ENCODE measurements around the gene ZNF660.
"Not testable (repeated sequence)": the region's sequence is repeated elsewhere in the genome, so short reads cannot be mapped to it uniquely, and the experiment has no call there.

Gene ZNF660

DNA sequence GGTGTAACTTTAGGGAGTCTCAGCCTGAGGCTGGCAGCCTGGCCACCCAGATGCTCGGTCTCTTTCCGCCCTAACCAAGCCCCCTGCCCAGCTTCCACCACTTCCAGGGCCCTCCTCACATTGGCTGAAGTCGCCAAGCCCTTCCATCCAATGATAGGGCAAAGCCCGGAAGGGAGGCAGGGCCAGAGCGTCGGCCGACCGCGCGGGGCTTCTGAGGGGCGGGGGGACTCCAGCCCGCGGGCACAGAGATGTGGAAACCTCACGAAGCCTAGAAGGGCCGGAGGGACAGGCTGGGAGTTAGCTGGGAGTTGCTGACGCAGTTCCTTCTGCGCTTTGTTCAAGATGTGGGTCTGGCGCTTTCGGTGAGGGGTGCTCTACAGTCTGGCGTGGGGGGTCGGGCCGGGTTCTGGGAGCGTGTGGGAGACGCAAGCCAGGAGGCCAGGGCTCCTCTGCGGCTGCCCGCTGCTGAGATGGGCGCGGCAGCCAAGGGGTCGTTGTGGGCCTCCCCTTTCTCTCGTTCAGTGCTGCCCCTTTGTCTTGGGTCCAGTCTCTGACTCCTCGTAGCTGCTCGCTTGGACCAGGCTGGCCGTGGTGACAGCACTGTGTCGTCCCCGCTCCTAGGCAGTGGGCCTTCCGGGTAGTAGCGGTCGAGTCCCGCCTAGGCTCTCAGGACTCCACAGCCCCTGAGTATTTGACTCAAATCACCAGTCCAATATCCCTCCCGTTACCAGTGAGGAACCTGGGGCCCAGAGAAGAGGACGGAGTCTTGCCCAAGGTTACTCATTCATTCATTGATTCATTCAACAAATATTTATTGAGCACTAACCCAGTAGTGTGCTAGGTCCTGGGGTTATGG lies at the start of gene ZNF660:
ZNF660 (plus strand) TSS at position 319 of the 856 bp plus-strand sequence. CDS start 9,230 bp downstream, outside the sequence.
- H3K27ac ChIP-seq (ENCODE audit: low read length) = no peak within 1 kb of the TSS
- no peaks in the 10 kb centered on the region for H3K9me3 ChIP-seq (replicated peaks; ENCODE audit: insufficient read depth, low read length)
- peak within 1 kb of the TSS; percentile 29; the same call in 1 of the 2 replicates for H3K4me3 ChIP-seq (ENCODE audit: low read length)
- TF ChIP-seq EZH2phosphoT487 (IDR thresholded peaks at IDR 0.05; ENCODE audit: low read length) (no peak), EZH2 (optimal IDR thresholded peaks at IDR 0.05; ENCODE audit: low read depth, low read length) (no peak)
- TF ChIP-seq, protein P1, sequence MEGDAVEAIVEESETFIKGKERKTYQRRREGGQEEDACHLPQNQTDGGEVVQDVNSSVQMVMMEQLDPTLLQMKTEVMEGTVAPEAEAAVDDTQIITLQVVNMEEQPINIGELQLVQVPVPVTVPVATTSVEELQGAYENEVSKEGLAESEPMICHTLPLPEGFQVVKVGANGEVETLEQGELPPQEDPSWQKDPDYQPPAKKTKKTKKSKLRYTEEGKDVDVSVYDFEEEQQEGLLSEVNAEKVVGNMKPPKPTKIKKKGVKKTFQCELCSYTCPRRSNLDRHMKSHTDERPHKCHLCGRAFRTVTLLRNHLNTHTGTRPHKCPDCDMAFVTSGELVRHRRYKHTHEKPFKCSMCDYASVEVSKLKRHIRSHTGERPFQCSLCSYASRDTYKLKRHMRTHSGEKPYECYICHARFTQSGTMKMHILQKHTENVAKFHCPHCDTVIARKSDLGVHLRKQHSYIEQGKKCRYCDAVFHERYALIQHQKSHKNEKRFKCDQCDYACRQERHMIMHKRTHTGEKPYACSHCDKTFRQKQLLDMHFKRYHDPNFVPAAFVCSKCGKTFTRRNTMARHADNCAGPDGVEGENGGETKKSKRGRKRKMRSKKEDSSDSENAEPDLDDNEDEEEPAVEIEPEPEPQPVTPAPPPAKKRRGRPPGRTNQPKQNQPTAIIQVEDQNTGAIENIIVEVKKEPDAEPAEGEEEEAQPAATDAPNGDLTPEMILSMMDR (IDR thresholded peaks at IDR 0.05; ENCODE audit: low read length) = no peak
- no peaks in the 10 kb centered on the region for H3K9me2 ChIP-seq (replicated peaks; ENCODE audit: insufficient read depth, low read length)
- H3K79me2 ChIP-seq (ENCODE audit: low read length) = no peaks in the 10 kb centered on the region
- H2AFZ ChIP-seq (ENCODE audit: low read length) = peak within 1 kb of the TSS; percentile 51
- H3K4me1 ChIP-seq (ENCODE audit: low read length) = no peaks in the 10 kb centered on the region
- no peaks in the 10 kb centered on the region for H4K20me1 ChIP-seq (ENCODE audit: insufficient read depth, low read length)
- H3K4me2 ChIP-seq (ENCODE audit: low read depth, low read length) = peak within 1 kb of the TSS; percentile 39
- no peaks in the 10 kb centered on the region for H3K27me3 ChIP-seq (replicated peaks; ENCODE audit: insufficient read depth, low read length)
- no peaks in the 10 kb centered on the region for H3F3A ChIP-seq (ENCODE audit: insufficient read depth, low read length)
- no peaks in the 10 kb centered on the region for H3K36me3 ChIP-seq (replicated peaks; ENCODE audit: insufficient read depth, low read length)
- H3K9ac ChIP-seq (ENCODE audit: low read length) = no peak within 1 kb of the TSS
- DNase-seq = no peak

GRCh38 chr3:44535364-44535763 lies 49.4 kb upstream of the ZNF660 start:
- Histone ChIP-seq H3F3A (ENCODE audit: insufficient read depth, low read length) (no peaks in the 10 kb centered on the region), H3K79me2 (ENCODE audit: low read length) (no peaks in the 10 kb centered on the region), H3K4me3 (ENCODE audit: low read length) (no peak overlapping the region), H3K27ac (ENCODE audit: low read length) (no peak overlapping the region), H3K9me2 (replicated peaks; ENCODE audit: insufficient read depth, low read length) (no peaks in the 10 kb centered on the region), H4K20me1 (ENCODE audit: insufficient read depth, low read length) (no peaks in the 10 kb centered on the region), H3K36me3 (replicated peaks; ENCODE audit: insufficient read depth, low read length) (no peaks in the 10 kb centered on the region), H3K4me1 (ENCODE audit: low read length) (no peaks in the 10 kb centered on the region), H3K27me3 (replicated peaks; ENCODE audit: insufficient read depth, low read length) (no peaks in the 10 kb centered on the region), H3K9me3 (replicated peaks; ENCODE audit: insufficient read depth, low read length) (no peaks in the 10 kb centered on the region), H3K9ac (ENCODE audit: low read length) (no peak overlapping the region), H3K4me2 (ENCODE audit: low read depth, low read length) (no peak overlapping the region), H2AFZ (ENCODE audit: low read length) (no peak overlapping the region)
- no peak for TF ChIP-seq EZH2phosphoT487 (IDR thresholded peaks at IDR 0.05; ENCODE audit: low read length)
- TF ChIP-seq EZH2 (optimal IDR thresholded peaks at IDR 0.05; ENCODE audit: low read depth, low read length) = no peak
- TF ChIP-seq, protein P1 (IDR thresholded peaks at IDR 0.05; ENCODE audit: low read length) = no peak
- DNase-seq = no peak

DNA sequence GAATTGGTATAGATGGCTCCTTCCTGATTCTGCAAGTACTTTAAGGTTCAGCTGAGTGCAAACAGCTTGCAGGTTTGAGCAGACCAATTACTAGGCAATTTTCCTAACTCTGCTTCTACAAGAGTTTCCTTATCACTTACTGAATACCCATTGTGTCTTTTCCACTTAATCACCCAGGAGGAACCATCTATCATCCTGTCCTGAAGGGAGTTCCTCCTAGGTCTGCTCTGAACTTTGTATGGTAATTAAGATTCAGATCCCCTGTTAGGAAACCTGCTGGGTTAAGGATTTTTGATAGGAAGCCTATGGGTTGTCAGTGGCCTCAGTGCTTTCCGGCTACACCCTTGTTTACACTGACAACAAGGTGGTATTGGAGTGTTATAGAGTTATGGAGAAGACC lies 40.0 kb upstream of the ZNF660 start:
- H3K27ac ChIP-seq (ENCODE audit: low read length); H3F3A ChIP-seq (ENCODE audit: insufficient read depth, low read length); H2AFZ ChIP-seq (ENCODE audit: low read length); H3K9ac ChIP-seq (ENCODE audit: low read length); H3K9me2 ChIP-seq (replicated peaks; ENCODE audit: insufficient read depth, low read length); H3K27me3 ChIP-seq (replicated peaks; ENCODE audit: insufficient read depth, low read length); H4K20me1 ChIP-seq (ENCODE audit: insufficient read depth, low read length); H3K9me3 ChIP-seq (replicated peaks; ENCODE audit: insufficient read depth, low read length); DNase-seq; H3K4me3 ChIP-seq (ENCODE audit: low read length); H3K4me1 ChIP-seq (ENCODE audit: low read length); H3K79me2 ChIP-seq (ENCODE audit: low read length); H3K36me3 ChIP-seq (replicated peaks; ENCODE audit: insufficient read depth, low read length); H3K4me2 ChIP-seq (ENCODE audit: low read depth, low read length): not testable (repeated sequence)

Data from MM.1S (cell line).